Muscle layer of colon (tissue), 2 donors: ENCODE data around the gene URB1.

ENCODE experiments used
- H3K27ac ChIP-seq: one replicate; pipeline ENCODE4 v1.7.0; 2013; ENCODE audit warnings: low read depth, mild to moderate bottlenecking, low read length, moderate library complexity
- H3K27me3 ChIP-seq, 2 donors: one replicate each; pipeline ENCODE4 v1.7.0; 2013; ENCODE audit warnings: low read length in 2 of 2, mild to moderate bottlenecking in 2 of 2; ENCODE audit not compliant: insufficient read depth in 2 of 2, control insufficient read depth in 1 of 2
- H3K36me3 ChIP-seq: one replicate; pipeline ENCODE4 v1.7.0; 2013; ENCODE audit warnings: mild to moderate bottlenecking, low read length; ENCODE audit not compliant: insufficient read depth
- H3K4me1 ChIP-seq: one replicate; pipeline ENCODE4 v1.7.0; 2013; ENCODE audit warnings: mild to moderate bottlenecking, low read length; ENCODE audit not compliant: insufficient read depth
- H3K4me3 ChIP-seq, 2 donors: one replicate each; pipeline ENCODE4 v1.7.0; 2013; ENCODE audit warnings: low read length in 2 of 2, low read depth in 1 of 2, mild to moderate bottlenecking in 1 of 2, moderate library complexity in 1 of 2
- H3K9ac ChIP-seq: one replicate; pipeline ENCODE4 v1.7.0; 2013; ENCODE audit warnings: low read length
- H3K9me3 ChIP-seq: one replicate; pipeline ENCODE4 v1.7.0; 2013; ENCODE audit warnings: mild to moderate bottlenecking, low read length
- donor health status: abdominal sarcoma.
- donor health status: Adenocarcinoma of cecum.

URB1 gene

GRCh38 chr21:32321480-32321879 lies 71.3 kb downstream of the URB1 start:
- H3K4me3 ChIP-seq = no peak overlapping the region
- no peaks in the 10 kb centered on the region for H3K27me3 ChIP-seq
- no peak overlapping the region for H3K9ac ChIP-seq
- no peak overlapping the region for H3K27ac ChIP-seq
- H3K36me3 ChIP-seq = peaks cover 82% of the 10 kb centered on the region
- no peaks in the 10 kb centered on the region for H3K4me1 ChIP-seq
- H3K9me3 ChIP-seq = no peaks in the 10 kb centered on the region

- H3K9ac ChIP-seq = no peak overlapping the region
- H3K27me3 ChIP-seq = no peaks in the 10 kb centered on the region
- no peaks in the 10 kb centered on the region for H3K4me1 ChIP-seq
- no peaks in the 10 kb centered on the region for H3K9me3 ChIP-seq
- H3K36me3 ChIP-seq = peaks cover 85% of the 10 kb centered on the region
- H3K4me3 ChIP-seq = no peak overlapping the region
- no peak overlapping the region for H3K27ac ChIP-seq
These were observed 72.1 kb downstream of the URB1 start for GRCh38 chr21:32320726-32321125.

DNA sequence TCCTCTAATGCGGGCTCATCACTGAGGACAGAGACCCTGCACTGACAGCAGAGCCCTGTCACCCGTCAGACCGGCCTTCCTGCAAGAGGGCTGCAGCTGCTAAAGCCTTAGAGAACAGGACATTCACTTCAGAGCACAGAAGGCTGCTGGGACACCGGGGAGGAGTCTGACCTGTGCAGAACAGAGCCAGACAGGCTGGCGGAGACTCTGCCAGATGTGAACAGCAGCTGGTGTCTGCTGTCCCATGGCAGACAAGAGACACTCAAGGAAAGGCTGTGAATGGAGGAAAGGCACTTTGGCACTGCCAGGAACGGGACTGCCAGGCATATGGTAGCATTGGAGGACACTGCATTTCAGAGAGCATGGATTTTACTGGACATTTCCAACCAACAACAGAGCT lies 72.8 kb downstream of the URB1 start:
- Histone ChIP-seq H3K27me3 (no peaks in the 10 kb centered on the region), H3K4me3 (no peak overlapping the region), H3K9ac (no peak overlapping the region), H3K9me3 (no peaks in the 10 kb centered on the region), H3K4me1 (no peaks in the 10 kb centered on the region), H3K27ac (no peak overlapping the region), H3K36me3 (peaks cover 80% of the 10 kb centered on the region)

GRCh38 chr21:32319012-32319411 lies 73.8 kb downstream of the URB1 start:
- no peaks in the 10 kb centered on the region for H3K4me1 ChIP-seq
- no peak overlapping the region for H3K4me3 ChIP-seq
- no peaks in the 10 kb centered on the region for H3K27me3 ChIP-seq
- no peaks in the 10 kb centered on the region for H3K9me3 ChIP-seq
- H3K27ac ChIP-seq = no peak overlapping the region
- peaks cover 78% of the 10 kb centered on the region for H3K36me3 ChIP-seq
- no peak overlapping the region for H3K9ac ChIP-seq

GRCh38 chr21:32317726-32318125 lies 75.1 kb downstream of the URB1 start:
- no peaks in the 10 kb centered on the region for H3K27me3 ChIP-seq
- no peaks in the 10 kb centered on the region for H3K4me1 ChIP-seq
- peaks cover 65% of the 10 kb centered on the region for H3K36me3 ChIP-seq
- no peak overlapping the region for H3K4me3 ChIP-seq
- H3K9me3 ChIP-seq = no peaks in the 10 kb centered on the region
- no peak overlapping the region for H3K9ac ChIP-seq
- no peak overlapping the region for H3K27ac ChIP-seq

- no peaks in the 10 kb centered on the region for H3K9me3 ChIP-seq
- no peaks in the 10 kb centered on the region for H3K27me3 ChIP-seq
- no peak overlapping the region for H3K9ac ChIP-seq
- H3K36me3 ChIP-seq = peaks cover 56% of the 10 kb centered on the region
- no peaks in the 10 kb centered on the region for H3K4me1 ChIP-seq
- H3K27ac ChIP-seq = no peak overlapping the region
- no peak overlapping the region for H3K4me3 ChIP-seq
These were observed 76.2 kb downstream of the URB1 start for GRCh38 chr21:32316361-32317215.

- no peaks in the 10 kb centered on the region for H3K4me1 ChIP-seq
- no peak overlapping the region for H3K9ac ChIP-seq
- H3K9me3 ChIP-seq = no peaks in the 10 kb centered on the region
- no peak overlapping the region for H3K27ac ChIP-seq
- H3K4me3 ChIP-seq = no peak overlapping the region
- peaks cover 49% of the 10 kb centered on the region for H3K36me3 ChIP-seq
- H3K27me3 ChIP-seq = no peaks in the 10 kb centered on the region
These were observed 77.1 kb downstream of the URB1 start for GRCh38 chr21:32315511-32316281.

DNA sequence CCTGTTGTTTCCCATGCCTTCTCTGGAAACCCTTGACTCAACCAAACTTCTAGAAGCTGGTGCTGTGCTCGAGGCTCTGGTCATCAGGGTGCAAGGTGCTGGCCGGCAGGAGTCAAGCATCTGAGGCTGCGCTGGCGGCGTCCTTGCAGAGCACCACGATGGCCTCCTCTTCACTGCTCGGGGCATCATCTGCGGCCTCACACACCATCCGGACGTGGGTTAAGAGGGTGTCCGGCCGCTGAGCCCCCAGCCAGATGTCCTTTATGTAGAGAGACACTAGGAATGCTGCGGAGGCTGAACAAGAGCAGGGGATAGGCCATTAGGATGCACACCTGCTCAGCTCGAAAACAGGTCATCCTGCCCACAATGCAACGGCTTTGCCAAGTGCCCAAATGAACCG lies 78.0 kb downstream of the URB1 start:
- no peak overlapping the region for H3K9ac ChIP-seq

GRCh38 chr21:32312976-32313375 lies 79.8 kb downstream of the URB1 start:
- Histone ChIP-seq H3K9ac (no peak overlapping the region), H3K4me3 (no peak overlapping the region), H3K4me1 (no peaks in the 10 kb centered on the region), H3K36me3 (peaks cover 33% of the 10 kb centered on the region), H3K27ac (no peak overlapping the region), H3K27me3 (no peaks in the 10 kb centered on the region), H3K9me3 (no peaks in the 10 kb centered on the region)

More for the DNA sequence above, 78.0 kb downstream of the URB1 start:
- peaks cover 45% of the 10 kb centered on the region for H3K36me3 ChIP-seq
- H3K4me3 ChIP-seq = no peak overlapping the region
- H3K9me3 ChIP-seq = no peaks in the 10 kb centered on the region
- no peaks in the 10 kb centered on the region for H3K27me3 ChIP-seq
- H3K27ac ChIP-seq = no peak overlapping the region
- no peaks in the 10 kb centered on the region for H3K4me1 ChIP-seq

GRCh38 chr21:32312326-32312725 lies 80.5 kb downstream of the URB1 start:
- Histone ChIP-seq H3K9ac (no peak overlapping the region), H3K4me3 (no peak overlapping the region), H3K9me3 (no peaks in the 10 kb centered on the region), H3K36me3 (peaks cover 26% of the 10 kb centered on the region), H3K4me1 (no peaks in the 10 kb centered on the region), H3K27ac (no peak overlapping the region), H3K27me3 (no peaks in the 10 kb centered on the region)

DNA sequence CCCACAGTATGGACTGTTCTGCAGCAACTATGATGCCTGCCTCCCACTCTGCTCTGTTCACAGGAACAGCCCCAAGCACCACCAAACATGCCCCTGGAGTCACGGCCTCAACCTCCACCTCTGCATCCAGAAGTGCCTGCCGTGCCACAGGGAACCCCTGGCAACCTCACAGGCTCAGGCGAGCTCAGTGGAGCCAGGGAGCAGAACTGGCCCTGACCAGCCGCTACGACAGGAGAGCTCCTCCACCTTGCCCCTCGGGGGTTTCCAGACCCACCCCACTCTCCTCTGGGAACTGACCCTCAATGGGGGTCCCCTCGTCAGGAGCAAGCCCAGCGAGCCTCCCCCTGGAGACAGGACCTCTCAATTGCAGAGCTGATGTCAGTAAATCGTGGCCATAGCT lies 81.2 kb downstream of the URB1 start:
- no peak overlapping the region for H3K4me3 ChIP-seq
- no peak overlapping the region for H3K9ac ChIP-seq
- no peak overlapping the region for H3K27ac ChIP-seq
- no peaks in the 10 kb centered on the region for H3K9me3 ChIP-seq
- H3K27me3 ChIP-seq = no peaks in the 10 kb centered on the region
- H3K36me3 ChIP-seq = peaks cover 19% of the 10 kb centered on the region
- H3K4me1 ChIP-seq = no peaks in the 10 kb centered on the region
